Measurements from ENCODE around the gene POLD1.

Gene POLD1

DNA sequence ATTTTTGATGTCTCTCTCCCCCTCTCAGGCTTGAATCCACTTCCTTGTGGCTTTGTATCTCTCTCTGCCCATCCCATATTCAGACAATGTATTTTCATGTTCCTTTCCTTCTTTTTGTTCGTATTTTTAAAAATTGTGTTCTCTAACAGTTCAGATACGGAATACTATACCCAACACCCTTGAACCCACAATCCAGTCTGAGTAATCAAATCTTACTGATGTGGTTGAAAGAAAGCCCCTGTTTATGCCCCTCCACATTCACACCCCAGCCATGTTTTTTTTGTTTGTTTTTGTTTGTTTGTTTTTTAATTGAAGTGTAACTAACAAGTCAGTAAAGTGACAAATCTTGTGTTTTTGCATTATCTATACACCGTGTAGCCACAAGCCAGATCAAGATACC is 36.0 kb downstream of the POLD1 start:
- no peaks in the 10 kb centered on the region for H3K36me3 ChIP-seq (replicated peaks)
- no peak overlapping the region for H3K27ac ChIP-seq
- in situ Hi-C loops (cut with HindIII; ENCODE audit: low pct_ligation_motif_present, low sequenced_read_pairs): no loop called here
- H3K4me3 ChIP-seq (ENCODE audit: low read depth, low read length): no peak overlapping the region
- H3K27me3 ChIP-seq (replicated peaks): peaks cover 12% of the 10 kb centered on the region
- DNase-seq: no peak
- TF ChIP-seq, protein P1, sequence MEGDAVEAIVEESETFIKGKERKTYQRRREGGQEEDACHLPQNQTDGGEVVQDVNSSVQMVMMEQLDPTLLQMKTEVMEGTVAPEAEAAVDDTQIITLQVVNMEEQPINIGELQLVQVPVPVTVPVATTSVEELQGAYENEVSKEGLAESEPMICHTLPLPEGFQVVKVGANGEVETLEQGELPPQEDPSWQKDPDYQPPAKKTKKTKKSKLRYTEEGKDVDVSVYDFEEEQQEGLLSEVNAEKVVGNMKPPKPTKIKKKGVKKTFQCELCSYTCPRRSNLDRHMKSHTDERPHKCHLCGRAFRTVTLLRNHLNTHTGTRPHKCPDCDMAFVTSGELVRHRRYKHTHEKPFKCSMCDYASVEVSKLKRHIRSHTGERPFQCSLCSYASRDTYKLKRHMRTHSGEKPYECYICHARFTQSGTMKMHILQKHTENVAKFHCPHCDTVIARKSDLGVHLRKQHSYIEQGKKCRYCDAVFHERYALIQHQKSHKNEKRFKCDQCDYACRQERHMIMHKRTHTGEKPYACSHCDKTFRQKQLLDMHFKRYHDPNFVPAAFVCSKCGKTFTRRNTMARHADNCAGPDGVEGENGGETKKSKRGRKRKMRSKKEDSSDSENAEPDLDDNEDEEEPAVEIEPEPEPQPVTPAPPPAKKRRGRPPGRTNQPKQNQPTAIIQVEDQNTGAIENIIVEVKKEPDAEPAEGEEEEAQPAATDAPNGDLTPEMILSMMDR (IDR thresholded peaks at IDR 0.05; ENCODE audit: low read depth, low read length, missing control alignments): no peak

DNA sequence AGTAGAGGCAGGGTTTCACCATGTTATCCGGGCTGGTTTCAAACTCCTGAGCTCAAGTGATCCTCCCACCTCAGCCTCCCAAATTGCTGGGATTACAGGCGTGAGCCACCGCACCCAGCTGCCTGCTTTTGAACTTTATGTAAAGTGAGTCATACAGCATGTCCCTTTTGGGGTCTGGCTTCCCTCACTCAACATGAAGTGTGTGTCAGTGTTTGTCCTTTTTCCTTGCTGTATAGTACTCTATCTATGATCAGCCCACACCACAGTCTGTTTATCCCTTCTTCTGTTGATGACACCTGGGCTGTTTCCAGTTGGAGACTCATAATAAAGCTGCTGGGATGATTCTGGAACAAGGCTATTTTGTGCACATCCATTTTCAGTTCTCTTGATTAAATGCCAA is 36.7 kb downstream of the POLD1 start:
- Histone ChIP-seq H3K36me3 (replicated peaks) (no peaks in the 10 kb centered on the region), H3K27me3 (replicated peaks) (peaks cover 12% of the 10 kb centered on the region), H3K4me3 (ENCODE audit: low read depth, low read length) (no peak overlapping the region), H3K27ac (no peak overlapping the region)
- DNase-seq: no peak
- in situ Hi-C loops (cut with HindIII; ENCODE audit: low pct_ligation_motif_present, low sequenced_read_pairs): no loop called here
- TF ChIP-seq, protein P1 (IDR thresholded peaks at IDR 0.05; ENCODE audit: low read depth, low read length, missing control alignments): no peak

DNA sequence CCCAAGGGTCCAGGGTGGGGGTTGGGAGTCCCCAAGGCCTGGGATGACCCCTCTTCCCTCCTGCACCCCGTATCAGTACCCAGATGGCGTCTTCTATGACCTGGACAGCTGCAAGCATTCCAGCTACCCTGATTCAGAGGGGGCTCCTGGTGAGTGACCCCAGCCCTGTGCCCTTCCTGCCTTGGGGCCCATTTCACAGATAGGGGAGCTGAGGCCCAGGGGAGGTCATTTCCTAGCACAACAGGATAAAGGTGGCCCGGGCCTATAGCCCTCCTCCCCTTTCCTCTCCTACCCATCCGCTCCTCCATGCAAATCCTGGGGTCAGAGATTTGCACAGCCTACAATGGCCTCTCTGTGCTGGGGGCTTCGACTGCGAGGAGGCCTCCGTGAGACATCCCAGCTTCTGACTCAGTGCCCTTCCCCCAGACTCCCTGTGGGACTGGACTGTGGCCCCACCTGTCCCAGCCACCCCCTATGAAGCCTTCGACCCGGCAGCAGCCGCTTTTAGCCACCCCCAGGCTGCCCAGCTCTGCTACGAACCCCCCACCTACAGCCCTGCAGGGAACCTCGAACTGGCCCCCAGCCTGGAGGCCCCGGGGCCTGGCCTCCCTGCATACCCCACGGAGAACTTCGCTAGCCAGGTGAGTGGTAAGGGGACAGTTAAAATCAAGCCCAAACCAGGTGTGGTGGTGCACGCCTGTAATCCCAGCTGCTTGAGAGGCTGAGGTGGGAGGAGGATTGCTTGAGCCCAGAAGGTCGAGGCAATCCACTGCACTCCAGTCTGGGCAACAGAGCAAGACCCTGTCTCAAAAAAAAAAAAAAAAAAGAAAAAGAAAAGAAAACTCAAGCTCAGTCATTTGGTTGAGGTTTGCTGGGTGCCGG is 38.5 kb downstream of the POLD1 start:
- Histone ChIP-seq H3K27ac (no peak overlapping the region), H3K27me3 (replicated peaks) (peaks cover 12% of the 10 kb centered on the region), H3K4me3 (ENCODE audit: low read depth, low read length) (no peak overlapping the region), H3K36me3 (replicated peaks) (no peaks in the 10 kb centered on the region)
- in situ Hi-C loops (cut with HindIII; ENCODE audit: low pct_ligation_motif_present, low sequenced_read_pairs): no loop called here
- TF ChIP-seq, protein P1 (IDR thresholded peaks at IDR 0.05; ENCODE audit: low read depth, low read length, missing control alignments): no peak
- DNase-seq: no peak

DNA sequence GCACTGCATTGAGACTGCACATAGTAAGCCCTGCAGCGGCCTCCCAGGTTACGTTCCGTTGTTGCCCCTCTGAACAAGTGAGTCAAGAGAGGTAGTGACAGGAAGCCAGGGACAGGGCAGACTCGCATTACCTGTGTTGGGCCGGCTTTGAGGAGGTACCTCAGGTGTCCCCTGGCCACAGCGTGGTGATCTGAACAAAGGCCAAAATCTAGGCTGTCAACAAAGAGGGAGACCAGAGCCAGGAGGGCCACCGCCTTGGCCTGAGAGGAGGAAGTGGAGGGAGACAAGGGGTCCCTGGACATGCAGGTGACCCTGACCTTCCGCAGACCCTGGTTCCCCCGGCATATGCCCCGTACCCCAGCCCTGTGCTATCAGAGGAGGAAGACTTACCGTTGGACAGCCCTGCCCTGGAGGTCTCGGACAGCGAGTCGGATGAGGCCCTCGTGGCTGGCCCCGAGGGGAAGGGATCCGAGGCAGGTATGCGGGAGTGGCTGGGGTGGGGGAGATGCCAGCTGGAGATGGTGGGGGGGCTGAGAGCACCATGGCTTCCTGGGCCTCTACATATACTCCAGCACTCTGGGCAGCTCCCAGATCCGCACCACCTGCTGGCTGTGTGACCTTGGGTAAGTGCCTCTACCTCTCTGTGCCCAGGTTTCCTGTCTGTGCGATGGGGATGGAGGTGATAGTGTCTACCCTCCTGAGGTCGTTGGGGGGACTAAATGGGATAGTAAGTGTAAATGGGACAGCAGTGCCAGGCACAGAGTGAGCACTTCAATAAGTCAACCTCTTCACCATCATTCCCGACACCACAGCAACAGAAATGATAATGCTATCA is 39.3 kb downstream of the POLD1 start:
- peaks cover 10% of the 10 kb centered on the region for H3K27me3 ChIP-seq (replicated peaks)
- no peak for DNase-seq
- no peak overlapping the region for H3K4me3 ChIP-seq (ENCODE audit: low read depth, low read length)
- no peak overlapping the region for H3K27ac ChIP-seq
- TF ChIP-seq, protein P1 (IDR thresholded peaks at IDR 0.05; ENCODE audit: low read depth, low read length, missing control alignments): no peak
- H3K36me3 ChIP-seq (replicated peaks): no peaks in the 10 kb centered on the region
- in situ Hi-C loops (cut with HindIII; ENCODE audit: low pct_ligation_motif_present, low sequenced_read_pairs): no loop called here

DNA sequence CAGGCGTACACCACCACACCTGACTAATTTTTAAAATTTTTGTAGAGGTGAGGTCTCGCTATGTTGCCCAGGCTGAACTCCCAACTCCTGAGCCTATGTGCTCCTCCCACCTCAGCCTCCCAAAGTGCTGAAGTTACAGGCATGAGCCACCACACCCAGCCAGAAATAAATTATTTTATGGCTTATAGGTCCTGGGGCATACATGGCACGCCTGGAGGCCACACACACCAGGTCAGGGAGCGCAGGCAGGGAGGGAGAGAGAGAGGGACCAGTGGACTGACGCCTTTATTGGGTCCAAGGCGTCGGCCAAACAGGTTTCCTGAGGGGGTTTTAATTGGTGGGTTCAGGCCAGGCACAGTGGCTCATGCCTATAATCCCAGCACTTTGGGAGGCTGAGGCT is 41.4 kb downstream of the POLD1 start:
- no peaks in the 10 kb centered on the region for H3K36me3 ChIP-seq (replicated peaks)
- H3K4me3 ChIP-seq (ENCODE audit: low read depth, low read length): no peak overlapping the region
- in situ Hi-C loops (cut with HindIII; ENCODE audit: low pct_ligation_motif_present, low sequenced_read_pairs): no loop called here
- DNase-seq: no peak
- TF ChIP-seq, protein P1 (IDR thresholded peaks at IDR 0.05; ENCODE audit: low read depth, low read length, missing control alignments): no peak
- peaks cover 4% of the 10 kb centered on the region for H3K27me3 ChIP-seq (replicated peaks)
- H3K27ac ChIP-seq: no peak overlapping the region

All from brain microvascular endothelial cell (primary cell).